Esophagus muscularis mucosa (tissue), 4 donors: ENCODE data around the gene PCID2. TPM values are rescaled to one million over a fixed set of nuclear protein-coding genes. Genes with fewer than 3 reads are reported as not detected.

Experiments
- DNase-seq: peaks from one replicate; pipeline ENCODE4 v3.0.0-alpha.2; 2017; ENCODE audit errors: extremely low spot score
- H3K27ac ChIP-seq, 4 donors: fragments of 200-600 bp; sonication (generic); replicated peaks in 1 of 4; 1 replicate in 3 of 4; 2 replicates in 1 of 4; pipeline ENCODE4 v1.5.1; 2016 to 2019; ENCODE audit warnings: mild to moderate bottlenecking in 1 of 4
- H3K27me3 ChIP-seq, 4 donors: fragments of 200-600 bp; sonication (generic); one replicate each; pipeline versions ENCODE4 v1.5.1 to v1.6.0; 2016 to 2019
- H3K36me3 ChIP-seq, 4 donors: fragments of 200-600 bp; sonication (generic); one replicate each; pipeline ENCODE4 v1.5.1; 2016 to 2019
- H3K4me1 ChIP-seq, 4 donors: fragments of 200-600 bp; sonication (generic); one replicate each; pipeline ENCODE4 v1.5.1; 2016 to 2019
- H3K4me3 ChIP-seq, 4 donors: fragments of 200-600 bp; sonication (generic); 1 replicate in 2 of 4; 2 replicates in 2 of 4; pipeline ENCODE4 v1.5.1; 2016 to 2019; ENCODE audit warnings: mild to moderate bottlenecking in 4 of 4, moderate library complexity in 1 of 4
- H3K9me3 ChIP-seq, 4 donors: fragments of 200-600 bp; sonication (generic); 1 replicate in 3 of 4; 2 replicates in 1 of 4; pipeline ENCODE4 v1.5.1; 2016 to 2019
- EP300 ChIP-seq: sonication (generic); formaldehyde crosslinking; IDR thresholded peaks from one replicate; pipeline ENCODE4 v1.6.1; 2017; ENCODE audit warnings: antibody characterized with exemption
- POLR2A ChIP-seq: fragments of 450-650 bp; IDR thresholded peaks from one replicate; pipeline ENCODE4 v1.6.1; 2017; ENCODE audit warnings: antibody characterized with exemption, moderate library complexity, mild to moderate bottlenecking, low read depth
- POLR2AphosphoS5 ChIP-seq, 2 donors: sonication (generic); formaldehyde crosslinking; IDR thresholded peaks; one replicate each; pipeline ENCODE4 v1.6.1; 2017; ENCODE audit warnings: antibody characterized with exemption in 2 of 2
- WGBS: methylation state at CpG from one replicate; pipeline ENCODE4 v1.1.5; 2018; 5-methylcytosine and 5-hydroxymethylcytosine counted together
- intact Hi-C: fragments of 100-400 bp; cut with DNase I; formaldehyde crosslinking; loops from one replicate; pipeline ENCODE4 v1.15.1; 2023
- total RNA-seq, 4 donors: library from RNA; depleted of rRNA; stranded (reverse); fragments of >200 nt; gene quantifications; one replicate each; pipeline versions ENCODE4 v1.1.0 to v1.2.1, GENCODE V29; 2016
- TF ChIP-seq, protein P1 (sequence below), 3 experiments: fragments of 200-600 bp in 2 of 3; fragments of 450-650 bp in 1 of 3; sonication (generic) in 2 of 3; IDR thresholded peaks; one replicate each; pipeline ENCODE4 v1.5.1; 2017 to 2019; ENCODE audit warnings: antibody characterized with exemption in 3 of 3, mild to moderate bottlenecking in 2 of 3, moderate library complexity in 1 of 3

PCID2 gene
- total RNA-seq, 4 donors from 2014 or later: 34.5 to 46.9 (median 42.3) TPM

GRCh38 chr13:113178070-113178895 is 30.2 kb downstream of the PCID2 start:
- WGBS: 61% methylated on average over 25 of the region's 25 CpGs
- Histone ChIP-seq H3K36me3 (peaks cover 69 to 93% (median 81%) of the 10 kb centered on the region in 4 donors), H3K27me3 (no peaks in the 10 kb centered on the region), H3K9me3 (no peaks in the 10 kb centered on the region), H3K4me3 (no peak overlapping the region), H3K4me1 (peaks cover 0 to 17% (median 12%) of the 10 kb centered on the region in 4 donors), H3K27ac (peak overlapping the region in 3 of 4 donors; percentile 6 to 46 (median 20))
- TF ChIP-seq, protein P1, sequence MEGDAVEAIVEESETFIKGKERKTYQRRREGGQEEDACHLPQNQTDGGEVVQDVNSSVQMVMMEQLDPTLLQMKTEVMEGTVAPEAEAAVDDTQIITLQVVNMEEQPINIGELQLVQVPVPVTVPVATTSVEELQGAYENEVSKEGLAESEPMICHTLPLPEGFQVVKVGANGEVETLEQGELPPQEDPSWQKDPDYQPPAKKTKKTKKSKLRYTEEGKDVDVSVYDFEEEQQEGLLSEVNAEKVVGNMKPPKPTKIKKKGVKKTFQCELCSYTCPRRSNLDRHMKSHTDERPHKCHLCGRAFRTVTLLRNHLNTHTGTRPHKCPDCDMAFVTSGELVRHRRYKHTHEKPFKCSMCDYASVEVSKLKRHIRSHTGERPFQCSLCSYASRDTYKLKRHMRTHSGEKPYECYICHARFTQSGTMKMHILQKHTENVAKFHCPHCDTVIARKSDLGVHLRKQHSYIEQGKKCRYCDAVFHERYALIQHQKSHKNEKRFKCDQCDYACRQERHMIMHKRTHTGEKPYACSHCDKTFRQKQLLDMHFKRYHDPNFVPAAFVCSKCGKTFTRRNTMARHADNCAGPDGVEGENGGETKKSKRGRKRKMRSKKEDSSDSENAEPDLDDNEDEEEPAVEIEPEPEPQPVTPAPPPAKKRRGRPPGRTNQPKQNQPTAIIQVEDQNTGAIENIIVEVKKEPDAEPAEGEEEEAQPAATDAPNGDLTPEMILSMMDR (IDR thresholded peaks at IDR 0.05): no peak
- TF ChIP-seq EP300 (no peak), POLR2AphosphoS5 (IDR thresholded peaks at IDR 0.05) (no peak), POLR2A (no peak)
- DNase-seq: no peak
- intact Hi-C loops: no loop called here

DNA sequence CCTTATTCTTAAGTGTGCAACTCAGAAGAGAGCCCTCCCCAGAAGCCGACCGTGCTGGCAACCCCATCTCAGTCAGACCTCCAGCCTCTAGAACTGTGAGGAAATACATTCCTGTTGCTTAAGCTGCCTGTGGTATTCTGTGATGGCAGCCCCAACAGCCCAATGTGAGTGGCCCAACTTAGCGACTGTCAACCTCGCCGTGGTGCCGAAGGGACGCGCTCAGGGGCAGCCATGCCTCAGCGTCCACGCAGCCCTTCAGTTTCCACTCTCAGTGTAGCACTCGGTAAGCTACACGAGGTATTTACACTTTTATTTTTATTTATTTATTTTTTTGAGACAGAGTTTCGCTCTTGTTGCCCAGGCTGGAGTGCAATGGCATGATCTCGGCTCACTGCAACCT is 31.6 kb downstream of the PCID2 start:
- H3K27ac ChIP-seq: no peak overlapping the region

GRCh38 chr13:113176280-113176679 is 32.2 kb downstream of the PCID2 start:
- intact Hi-C loops: no loop called here
- TF ChIP-seq POLR2AphosphoS5 (IDR thresholded peaks at IDR 0.05) (no peak), POLR2A (no peak), EP300 (no peak)
- TF ChIP-seq, protein P1 (IDR thresholded peaks at IDR 0.05): no peak
- Histone ChIP-seq H3K4me3 (no peak overlapping the region), H3K36me3 (peaks cover 54 to 96% (median 78%) of the 10 kb centered on the region in 4 donors), H3K27me3 (no peaks in the 10 kb centered on the region), H3K27ac (no peak overlapping the region), H3K9me3 (no peaks in the 10 kb centered on the region), H3K4me1 (peaks cover 0 to 17% (median 12%) of the 10 kb centered on the region in 4 donors)
- DNase-seq: no peak
- 92% methylated on average over 5 of the region's 5 CpGs for WGBS

More for the DNA sequence above, 31.6 kb downstream of the PCID2 start:
- H3K27me3 ChIP-seq: no peaks in the 10 kb centered on the region
- no peak overlapping the region for H3K4me3 ChIP-seq
- H3K36me3 ChIP-seq: peaks cover 56 to 93% (median 76%) of the 10 kb centered on the region in 4 donors
- intact Hi-C loops: no loop called here
- TF ChIP-seq POLR2AphosphoS5 (IDR thresholded peaks at IDR 0.05): no peak
- no peak for DNase-seq
- WGBS: 99% methylated on average over 12 of the region's 14 CpGs
- H3K4me1 ChIP-seq: peaks cover 0 to 17% (median 12%) of the 10 kb centered on the region in 4 donors
- no peaks in the 10 kb centered on the region for H3K9me3 ChIP-seq

DNA sequence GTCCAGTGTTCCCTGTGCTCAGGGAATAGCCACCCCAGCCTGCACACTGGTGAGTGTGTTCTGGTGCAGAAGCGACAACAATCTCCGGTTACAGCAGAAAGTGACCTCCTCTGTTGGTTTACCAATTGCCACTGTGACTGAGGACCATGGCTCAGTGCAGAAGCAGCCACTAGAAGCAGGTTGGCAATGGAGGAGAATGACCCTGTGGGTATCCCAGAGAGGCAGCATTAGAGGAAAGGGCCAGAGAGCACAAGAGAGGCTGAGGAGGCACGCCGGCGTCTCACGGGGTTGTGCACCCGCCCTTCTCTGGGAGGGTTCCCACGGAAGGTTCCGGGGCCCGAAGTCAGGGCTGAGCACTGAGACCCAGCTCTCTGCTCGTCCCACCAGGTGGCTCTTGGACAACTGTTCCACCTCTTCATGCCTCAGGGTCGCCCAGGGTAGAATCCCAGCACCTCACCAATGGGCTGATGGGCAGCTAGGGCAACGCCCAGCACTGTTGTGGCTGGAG is 36.0 kb downstream of the PCID2 start:
- Histone ChIP-seq H3K9me3 (no peaks in the 10 kb centered on the region), H3K4me1 (peaks cover 0 to 3% (median 0%) of the 10 kb centered on the region in 4 donors), H3K27ac (no peak overlapping the region), H3K4me3 (no peak overlapping the region), H3K36me3 (peaks cover 22 to 79% (median 47%) of the 10 kb centered on the region in 4 donors), H3K27me3 (no peaks in the 10 kb centered on the region)
- DNase-seq: no peak
- intact Hi-C loops: no loop called here
- no peak for TF ChIP-seq POLR2A
- no peak for TF ChIP-seq EP300
- TF ChIP-seq, protein P1 (IDR thresholded peaks at IDR 0.05): no peak
- no peak for TF ChIP-seq POLR2AphosphoS5 (IDR thresholded peaks at IDR 0.05)
- 100% methylated on average over 2 of the region's 13 CpGs for WGBS
